Activated CD4-positive, alpha-beta memory T cell treated with anti-CD3 and anti-CD28 coated beads, Interleukin-2, amount 10 ng/mL, durations not matched to agents 7 days and 5 days (primary cell): Measurements from ENCODE around the gene CLEC3B. TPM values are rescaled to one million over a fixed set of nuclear protein-coding genes. Genes with fewer than 3 reads are reported as not detected.

Experiments used
- CTCF ChIA-PET: fragments of 350-600 bp; sonication (Branson Sonifier 250); formaldehyde crosslinking; loops from one replicate; lab custom pipeline; 2021; ENCODE audit warnings: antibody characterized with exemption, inconsistent platforms; lab: Charles Lee
- POLR2A ChIA-PET: fragments of 350-600 bp; sonication (Branson Sonifier 250); formaldehyde crosslinking; loops from one replicate; lab custom pipeline; 2021; ENCODE audit warnings: antibody characterized with exemption; lab: Charles Lee
- DNase-seq: peaks from one replicate; pipeline ENCODE4 v3.0.0-alpha.2; 2020
- H3K27ac Mint-ChIP-seq: one replicate; pipeline ENCODE4 v1.8.0; 2021; ENCODE audit warnings: mild to moderate bottlenecking, mixed read lengths
- H3K27me3 Mint-ChIP-seq: one replicate; pipeline ENCODE4 v1.8.0; 2021; ENCODE audit warnings: mixed read lengths
- H3K36me3 Mint-ChIP-seq: one replicate; pipeline ENCODE4 v1.8.0; 2021; ENCODE audit warnings: low read depth, mixed read lengths
- H3K4me1 Mint-ChIP-seq: one replicate; pipeline ENCODE4 v1.8.0; 2021; ENCODE audit warnings: mixed read lengths
- H3K4me3 Mint-ChIP-seq: one replicate; pipeline ENCODE4 v1.8.0; 2021; ENCODE audit warnings: mild to moderate bottlenecking, mixed read lengths
- H3K9me3 Mint-ChIP-seq: one replicate; pipeline ENCODE4 v1.8.0; 2021; ENCODE audit warnings: mixed read lengths
- total RNA-seq, 2 experiments: library from RNA; stranded (reverse); gene quantifications; one replicate each; pipeline ENCODE4 v1.2.3, GENCODE V29; 2021

CLEC3B gene
- total RNA-seq, 2 experiments from 2014 or later, result not detected

DNA sequence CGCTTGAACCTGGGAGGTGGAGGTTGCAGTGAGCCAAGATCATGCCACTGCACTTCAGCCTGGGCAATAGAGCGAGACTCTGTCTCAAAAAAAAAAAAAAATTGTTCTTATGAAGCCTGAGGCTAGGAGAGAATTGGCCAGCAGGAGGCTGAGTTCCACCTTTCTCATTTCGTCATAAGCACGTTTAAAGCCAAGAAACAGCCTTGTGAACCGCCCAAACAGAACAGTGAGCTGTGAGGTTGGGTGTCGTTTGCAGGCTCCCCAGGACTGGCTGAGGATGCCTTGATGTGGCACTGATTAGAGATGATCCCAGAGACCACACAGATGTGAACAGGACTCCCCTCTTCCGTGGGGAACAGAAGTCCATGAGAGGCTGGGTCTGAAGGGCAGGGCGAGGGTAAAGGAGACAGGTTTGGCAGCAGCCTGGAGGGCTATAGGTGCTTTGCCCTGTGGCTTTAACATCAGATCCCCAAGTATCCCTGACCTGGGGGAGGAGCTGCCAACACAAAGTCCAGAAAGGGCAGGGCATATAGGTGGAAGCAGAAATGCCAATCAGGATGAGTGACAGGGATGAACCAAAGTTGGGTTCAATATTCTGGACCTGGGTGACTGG is 52.9 kb downstream of the CLEC3B start:
- H3K4me1 Mint-ChIP-seq, result no peaks in the 10 kb centered on the region
- H3K4me3 Mint-ChIP-seq, result no peak overlapping the region
- H3K36me3 Mint-ChIP-seq, result no peaks in the 10 kb centered on the region
- ChIA-PET POLR2A (no interaction called here), CTCF (interaction anchor here (0.7 to 1.3 kb wide), 3 partner anchors 37 to 131 kb away, joined by 3 to 8 read pairs (median 3); no protein-coding TSS in a partner anchor)
- H3K9me3 Mint-ChIP-seq, result no peaks in the 10 kb centered on the region
- DNase-seq, result no peak
- peaks cover 14% of the 10 kb centered on the region for H3K27me3 Mint-ChIP-seq
- H3K27ac Mint-ChIP-seq, result no peak overlapping the region

DNA sequence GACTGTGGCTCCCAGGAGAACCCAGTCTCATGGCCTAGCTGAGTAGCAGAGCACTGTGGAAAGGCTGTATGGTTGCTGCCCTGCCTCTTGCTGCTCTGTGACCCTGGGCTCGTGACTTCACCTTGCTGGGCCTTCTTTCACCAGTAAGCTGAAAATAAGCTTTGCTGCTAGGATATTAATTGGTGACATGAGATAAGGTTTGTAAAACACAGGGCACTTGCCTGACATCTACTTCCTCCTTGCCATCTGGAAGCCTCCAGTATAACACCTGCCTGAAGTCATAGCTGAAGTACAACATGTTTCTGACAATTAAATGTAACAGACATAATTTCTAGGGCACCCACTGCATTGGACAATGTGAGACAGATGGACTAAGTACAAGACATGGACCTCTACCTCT is 53.6 kb downstream of the CLEC3B start:
- no peaks in the 10 kb centered on the region for H3K36me3 Mint-ChIP-seq

DNA sequence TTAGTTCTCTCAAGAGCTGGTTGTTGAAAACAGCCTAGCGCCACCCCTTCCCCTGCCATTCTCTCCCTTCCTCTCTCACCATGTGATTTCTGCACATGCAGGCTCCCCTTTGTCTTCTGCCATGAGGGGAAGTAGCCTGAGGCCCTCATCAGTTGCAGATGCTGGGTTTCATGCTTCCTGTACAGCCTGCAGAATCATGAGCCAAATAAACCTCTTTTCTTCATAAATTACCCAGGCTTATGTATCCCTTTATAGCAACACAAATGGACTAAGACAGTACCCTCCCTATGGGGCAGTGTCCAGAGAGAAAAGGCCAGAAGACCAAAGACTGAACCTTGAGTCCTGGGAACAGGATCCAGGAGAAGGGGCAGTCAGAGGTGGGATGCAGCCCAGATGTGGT is 54.7 kb downstream of the CLEC3B start:
- no peak overlapping the region for H3K27ac Mint-ChIP-seq
- CTCF ChIA-PET, result interaction anchor here (1.7 kb wide), 1 partner anchor 40 kb away, joined by 4 read pairs; no protein-coding TSS in a partner anchor
- H3K4me3 Mint-ChIP-seq, result no peak overlapping the region
- H3K4me1 Mint-ChIP-seq, result no peaks in the 10 kb centered on the region
- no peaks in the 10 kb centered on the region for H3K9me3 Mint-ChIP-seq
- POLR2A ChIA-PET, result no interaction called here
- peaks cover 7% of the 10 kb centered on the region for H3K27me3 Mint-ChIP-seq
- no peaks in the 10 kb centered on the region for H3K36me3 Mint-ChIP-seq
- DNase-seq, result no peak

More for the DNA sequence above, 53.6 kb downstream of the CLEC3B start:
- Mint-ChIP-seq H3K9me3 (no peaks in the 10 kb centered on the region), H3K4me1 (no peaks in the 10 kb centered on the region), H3K4me3 (no peak overlapping the region), H3K27ac (no peak overlapping the region), H3K27me3 (peaks cover 8% of the 10 kb centered on the region)
- no peak for DNase-seq
- ChIA-PET CTCF (interaction anchor here (0.8 to 1.3 kb wide), 2 partner anchors 37 to 130 kb away, joined by 3 to 8 read pairs; no protein-coding TSS in a partner anchor), POLR2A (no interaction called here)

DNA sequence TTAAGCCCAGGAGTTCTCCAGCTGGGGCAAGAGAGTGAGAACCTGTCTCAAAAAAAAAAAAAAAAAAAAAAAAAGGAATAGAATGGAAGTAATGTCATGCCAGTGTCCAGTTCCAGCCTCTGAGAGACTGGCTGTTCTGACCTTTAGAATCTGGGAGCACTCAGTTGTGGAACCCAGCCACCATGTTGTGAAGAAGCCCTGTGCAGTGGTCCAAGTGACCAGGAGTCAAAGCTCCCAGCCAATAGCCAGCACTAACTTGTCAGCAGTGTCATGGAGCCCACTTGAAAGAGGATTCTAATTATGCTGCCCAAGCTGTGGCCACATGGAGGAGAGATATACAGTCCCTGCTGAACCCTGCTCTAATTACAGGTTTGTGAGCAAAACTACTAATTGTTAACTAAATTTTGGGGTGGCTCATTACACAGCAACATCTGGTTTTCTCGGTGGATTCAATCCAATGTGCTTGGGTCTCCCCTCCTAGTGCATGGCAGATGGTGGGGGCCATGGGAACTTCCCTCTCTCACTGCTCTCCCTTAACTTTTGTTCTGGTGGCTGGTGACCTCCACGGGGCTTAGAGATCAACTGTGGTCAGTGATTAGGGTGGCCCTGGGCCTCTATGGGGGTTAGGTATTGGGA is 55.5 kb downstream of the CLEC3B start:
- Mint-ChIP-seq H3K9me3 (no peaks in the 10 kb centered on the region), H3K36me3 (no peaks in the 10 kb centered on the region), H3K4me1 (no peaks in the 10 kb centered on the region), H3K27ac (no peak overlapping the region), H3K4me3 (no peak overlapping the region), H3K27me3 (peaks cover 6% of the 10 kb centered on the region)
- no peak for DNase-seq
- CTCF ChIA-PET, result interaction anchor here (1.7 kb wide), 1 partner anchor 41 kb away, joined by 4 read pairs; no protein-coding TSS in a partner anchor
- POLR2A ChIA-PET, result no interaction called here

DNA sequence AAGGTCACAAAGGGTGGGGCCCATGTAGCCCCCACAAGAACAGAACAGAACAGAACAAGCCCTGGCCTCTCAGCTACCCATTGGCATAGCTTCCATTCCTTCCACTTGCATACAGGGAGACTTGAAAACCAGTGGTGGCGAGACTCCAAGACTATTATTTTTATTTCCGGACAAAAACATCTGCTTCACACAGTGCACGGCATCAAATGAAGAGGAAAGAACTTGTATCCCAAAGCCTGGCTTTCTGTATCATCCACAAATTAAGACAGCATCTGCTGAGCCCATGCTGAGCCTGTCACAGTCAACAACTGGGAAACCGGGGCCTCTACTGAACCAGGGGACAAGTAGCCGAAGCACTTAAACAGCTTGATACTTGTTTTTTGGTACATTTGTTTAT is 56.0 kb downstream of the CLEC3B start:
- peaks cover 7% of the 10 kb centered on the region for H3K27me3 Mint-ChIP-seq

DNA sequence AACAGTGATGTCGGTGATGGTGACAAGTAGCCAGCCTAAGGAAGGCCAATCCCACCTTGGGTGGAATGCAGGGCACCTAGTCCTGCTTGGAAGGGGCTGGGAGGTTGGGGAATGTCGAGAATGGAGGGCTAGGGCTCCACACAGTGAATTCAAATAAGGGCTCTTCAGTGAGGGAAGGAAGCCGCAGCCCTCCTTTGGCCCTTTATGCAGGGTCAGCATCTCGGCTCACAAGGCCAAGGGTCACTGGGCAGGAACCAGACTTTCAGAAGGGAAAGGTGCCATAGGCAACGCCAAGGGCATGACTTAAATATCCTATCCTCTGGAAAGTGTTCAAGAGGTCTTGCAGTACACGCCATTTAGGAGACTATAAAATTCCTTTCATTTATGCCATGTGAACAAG is 56.9 kb downstream of the CLEC3B start:
- H3K4me3 Mint-ChIP-seq, result no peak overlapping the region
- no peaks in the 10 kb centered on the region for H3K4me1 Mint-ChIP-seq
- DNase-seq, result no peak
- H3K9me3 Mint-ChIP-seq, result no peaks in the 10 kb centered on the region
- no peaks in the 10 kb centered on the region for H3K36me3 Mint-ChIP-seq
- no peak overlapping the region for H3K27ac Mint-ChIP-seq
- H3K27me3 Mint-ChIP-seq, result peaks cover 8% of the 10 kb centered on the region
- ChIA-PET CTCF (no interaction called here), POLR2A (no interaction called here)

More for the DNA sequence above, 56.0 kb downstream of the CLEC3B start:
- Mint-ChIP-seq H3K9me3 (no peaks in the 10 kb centered on the region), H3K4me1 (no peaks in the 10 kb centered on the region), H3K27ac (no peak overlapping the region), H3K4me3 (no peak overlapping the region), H3K36me3 (no peaks in the 10 kb centered on the region)
- CTCF ChIA-PET, result interaction anchor here (1.7 kb wide), 1 partner anchor 41 kb away, joined by 4 read pairs; no protein-coding TSS in a partner anchor
- POLR2A ChIA-PET, result no interaction called here
- no peak for DNase-seq

DNA sequence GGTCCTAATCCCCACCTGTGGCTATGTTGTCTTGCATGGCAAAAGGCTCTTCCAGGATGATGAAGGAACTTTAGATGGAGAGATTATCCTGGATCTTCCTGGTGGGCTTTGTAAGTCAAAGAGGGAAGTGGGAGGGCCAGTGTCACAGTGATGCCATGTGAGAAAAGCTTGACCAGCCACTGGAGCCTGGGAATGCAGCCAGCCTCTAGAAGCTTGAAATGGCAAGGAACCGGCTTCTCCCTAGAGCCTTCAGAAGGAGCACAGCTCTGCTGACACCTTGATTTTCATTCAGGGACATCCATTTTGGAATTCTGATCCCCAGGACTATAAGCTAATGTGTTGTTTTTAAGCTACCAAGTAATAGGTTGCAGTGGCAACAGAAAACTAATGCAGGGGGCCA is 58.3 kb downstream of the CLEC3B start:
- ChIA-PET POLR2A (no interaction called here), CTCF (no interaction called here)
- Mint-ChIP-seq H3K36me3 (peaks cover 4% of the 10 kb centered on the region), H3K4me1 (no peaks in the 10 kb centered on the region), H3K27ac (no peak overlapping the region), H3K9me3 (no peaks in the 10 kb centered on the region), H3K27me3 (peaks cover 10% of the 10 kb centered on the region), H3K4me3 (no peak overlapping the region)
- no peak for DNase-seq

DNA sequence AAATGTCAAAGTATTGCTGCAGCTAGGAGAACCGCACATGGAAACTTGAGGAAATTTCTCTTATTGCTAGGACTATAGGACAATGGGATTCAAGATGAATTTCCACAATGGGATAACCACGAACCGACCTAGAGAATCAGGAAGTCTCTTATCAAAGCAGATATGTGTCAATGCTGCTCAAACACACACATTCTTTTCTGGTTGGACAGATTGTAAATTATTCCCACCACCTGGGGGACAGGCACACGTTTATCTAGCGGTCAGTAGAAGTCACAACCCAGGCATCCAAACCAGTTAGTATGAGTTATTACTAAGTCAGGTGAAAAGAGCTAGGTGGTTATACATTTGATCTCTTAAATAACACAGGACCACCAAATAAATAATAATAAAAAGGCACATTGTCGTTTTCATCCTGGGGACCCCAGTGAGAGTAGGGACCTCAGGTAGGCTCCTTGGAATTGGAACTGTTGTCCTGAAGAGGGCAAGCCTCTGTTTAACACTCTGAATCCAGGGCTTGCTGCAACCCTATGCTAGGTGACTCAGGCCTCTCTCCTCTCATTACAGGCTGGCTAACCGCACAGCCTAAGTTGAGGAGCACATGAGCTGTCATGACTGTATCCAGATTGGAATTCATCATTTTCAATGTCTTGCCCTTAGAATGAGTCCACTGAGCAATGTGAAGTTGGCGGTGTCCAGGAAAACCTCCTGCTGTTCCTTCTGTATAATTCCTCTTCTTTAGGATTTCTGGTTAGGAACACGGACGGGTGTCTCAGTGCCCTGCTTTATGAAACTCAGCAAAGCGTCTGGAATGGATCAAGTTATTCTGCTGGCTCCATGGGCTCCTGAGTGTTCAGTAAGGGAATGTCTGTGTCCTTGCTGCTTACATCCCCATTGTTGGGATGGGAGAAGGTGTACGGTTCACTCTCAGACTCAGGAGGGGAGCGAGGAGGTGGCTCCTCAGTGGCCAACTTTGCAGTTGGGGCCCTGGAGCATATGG is 59.0 kb downstream of the CLEC3B start:
- POLR2A ChIA-PET, result no interaction called here
- Mint-ChIP-seq H3K4me1 (no peaks in the 10 kb centered on the region), H3K27ac (no peak overlapping the region), H3K27me3 (peaks cover 15% of the 10 kb centered on the region), H3K36me3 (peaks cover 4% of the 10 kb centered on the region), H3K4me3 (no peak overlapping the region), H3K9me3 (no peaks in the 10 kb centered on the region)
- no peak for DNase-seq
- CTCF ChIA-PET, result no interaction called here

Other genes with a start within 250 kb of the CLEC3B start
- gene TMEM42, start 164.4 kb upstream of the CLEC3B start, total RNA-seq, result 1 to 10 TPM; 9.3 to 9.7 TPM
- gene TGM4, start 151.7 kb upstream of the CLEC3B start, total RNA-seq, result not detected
- gene ZDHHC3, start 50.1 kb upstream of the CLEC3B start, total RNA-seq, result 10 to 100 TPM; 46.6 to 51.6 TPM
- 10 to 100 TPM; 38.0 to 40.8 TPM for gene EXOSC7, start 50.1 kb upstream of the CLEC3B start, total RNA-seq
- gene CDCP1, start 120.1 kb downstream of the CLEC3B start, total RNA-seq, result 1 to 10 TPM; 1.9 to 2.2 TPM
- not detected for gene TMEM158, start 200.0 kb downstream of the CLEC3B start, total RNA-seq